ENCODE results near the gene STAT6.
A peak's percentile ranks its signal among the peaks of the same experiment; 100 is the strongest.

Gene STAT6

DNA sequence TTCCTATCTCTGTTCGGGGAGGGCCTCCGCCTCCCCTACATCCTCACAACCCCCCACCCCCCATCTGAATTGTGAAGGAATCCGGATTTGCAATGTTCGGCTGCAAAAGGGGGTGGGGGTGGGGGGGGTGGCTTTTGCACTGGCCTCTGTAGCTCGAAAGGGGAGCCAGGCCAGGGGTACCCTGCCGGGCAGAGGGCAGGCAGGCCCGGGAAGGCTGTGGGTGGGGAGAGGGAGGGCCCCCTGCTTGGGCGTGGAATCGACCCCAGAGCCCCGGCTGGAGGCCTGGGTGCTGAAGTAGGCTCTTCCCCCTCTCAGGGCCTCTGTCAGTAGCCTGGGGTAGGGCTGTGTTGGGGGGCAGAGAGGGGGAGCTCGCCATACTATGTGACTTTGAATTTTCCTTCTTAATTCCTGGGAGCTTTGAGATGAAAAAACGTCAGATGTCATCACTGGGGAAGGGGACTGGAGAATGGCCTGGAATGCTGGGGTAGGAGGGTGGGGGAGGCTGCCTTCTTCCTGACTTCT lies 18.2 kb upstream of the STAT6 start:
- TF ChIP-seq, protein P1, sequence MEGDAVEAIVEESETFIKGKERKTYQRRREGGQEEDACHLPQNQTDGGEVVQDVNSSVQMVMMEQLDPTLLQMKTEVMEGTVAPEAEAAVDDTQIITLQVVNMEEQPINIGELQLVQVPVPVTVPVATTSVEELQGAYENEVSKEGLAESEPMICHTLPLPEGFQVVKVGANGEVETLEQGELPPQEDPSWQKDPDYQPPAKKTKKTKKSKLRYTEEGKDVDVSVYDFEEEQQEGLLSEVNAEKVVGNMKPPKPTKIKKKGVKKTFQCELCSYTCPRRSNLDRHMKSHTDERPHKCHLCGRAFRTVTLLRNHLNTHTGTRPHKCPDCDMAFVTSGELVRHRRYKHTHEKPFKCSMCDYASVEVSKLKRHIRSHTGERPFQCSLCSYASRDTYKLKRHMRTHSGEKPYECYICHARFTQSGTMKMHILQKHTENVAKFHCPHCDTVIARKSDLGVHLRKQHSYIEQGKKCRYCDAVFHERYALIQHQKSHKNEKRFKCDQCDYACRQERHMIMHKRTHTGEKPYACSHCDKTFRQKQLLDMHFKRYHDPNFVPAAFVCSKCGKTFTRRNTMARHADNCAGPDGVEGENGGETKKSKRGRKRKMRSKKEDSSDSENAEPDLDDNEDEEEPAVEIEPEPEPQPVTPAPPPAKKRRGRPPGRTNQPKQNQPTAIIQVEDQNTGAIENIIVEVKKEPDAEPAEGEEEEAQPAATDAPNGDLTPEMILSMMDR (conservative IDR thresholded peaks at IDR 0.05): no peak
- peak overlapping the region; percentile 90; the same call in 1 of the 2 replicates for H3K27ac ChIP-seq

DNA sequence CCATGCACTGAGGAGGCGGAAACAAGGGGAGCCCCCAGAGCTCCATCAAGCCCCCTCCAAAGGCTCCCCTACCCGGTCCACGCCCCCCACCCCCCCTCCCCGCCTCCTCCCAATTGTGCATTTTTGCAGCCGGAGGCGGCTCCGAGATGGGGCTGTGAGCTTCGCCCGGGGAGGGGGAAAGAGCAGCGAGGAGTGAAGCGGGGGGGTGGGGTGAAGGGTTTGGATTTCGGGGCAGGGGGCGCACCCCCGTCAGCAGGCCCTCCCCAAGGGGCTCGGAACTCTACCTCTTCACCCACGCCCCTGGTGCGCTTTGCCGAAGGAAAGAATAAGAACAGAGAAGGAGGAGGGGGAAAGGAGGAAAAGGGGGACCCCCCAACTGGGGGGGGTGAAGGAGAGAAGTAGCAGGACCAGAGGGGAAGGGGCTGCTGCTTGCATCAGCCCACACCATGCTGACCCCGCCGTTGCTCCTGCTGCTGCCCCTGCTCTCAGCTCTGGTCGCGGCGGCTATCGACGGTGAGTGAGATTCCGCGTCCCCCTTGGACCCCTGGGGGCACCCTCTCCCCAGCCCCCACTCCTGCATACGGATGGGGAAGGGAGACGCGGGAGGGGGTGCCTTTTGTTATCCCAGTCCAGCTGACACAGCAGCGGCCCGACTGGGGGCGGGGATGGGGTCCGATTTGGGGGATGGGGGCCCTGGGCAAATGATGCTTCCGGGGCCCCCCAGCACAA lies 17.5 kb upstream of the STAT6 start:
- H3K27ac ChIP-seq: peak overlapping the region; percentile 90
- TF ChIP-seq, protein P1 (conservative IDR thresholded peaks at IDR 0.05): no peak

DNA sequence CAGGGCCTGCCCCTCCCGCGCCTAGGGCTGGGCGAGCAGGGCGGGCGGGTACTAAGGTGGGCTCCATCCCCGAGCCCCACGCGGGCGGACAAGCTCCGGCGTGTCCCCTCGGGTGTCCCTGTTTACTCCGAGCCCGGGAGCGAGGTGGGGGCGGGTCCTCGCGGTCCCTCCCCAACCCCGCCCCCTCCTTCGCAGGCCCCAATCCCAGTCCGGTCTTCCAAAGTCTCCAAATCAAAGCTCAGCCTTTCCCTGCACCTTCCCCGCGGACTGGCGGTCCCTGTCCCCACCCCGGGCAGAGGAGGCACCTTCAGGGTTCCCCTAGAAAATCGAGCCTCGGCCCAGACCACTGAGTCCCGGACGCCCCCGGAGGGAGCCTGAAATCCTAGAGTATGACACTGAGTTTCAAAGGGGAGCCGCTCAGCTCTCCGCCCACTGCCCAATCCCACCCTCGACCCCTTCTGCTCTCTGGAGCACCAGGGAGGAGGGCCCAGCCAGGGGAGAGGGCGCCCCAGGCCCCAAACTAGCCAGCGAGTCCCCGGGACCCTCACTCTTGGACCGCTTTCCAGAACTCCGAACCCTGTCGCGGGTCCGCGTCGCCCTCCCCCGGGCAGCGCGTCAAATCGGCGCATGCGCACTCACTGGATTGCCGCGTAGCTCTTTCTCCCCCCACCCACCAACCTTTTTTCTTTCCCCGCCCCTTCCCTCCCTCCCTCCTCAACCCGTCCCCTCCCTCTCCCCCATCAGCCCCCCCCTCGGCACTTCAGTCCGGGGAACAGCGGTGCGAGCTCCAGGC lies 16.8 kb upstream of the STAT6 start, which contains the start of gene LRP1:
TSS of gene LRP1 (plus strand) at position 758 of the 793 bp plus-strand sequence. CDS start 482 bp downstream, outside the sequence.
- H3K27ac ChIP-seq: peak within 1 kb of the TSS; percentile 90
- TF ChIP-seq, protein P1 (conservative IDR thresholded peaks at IDR 0.05): no peak

DNA sequence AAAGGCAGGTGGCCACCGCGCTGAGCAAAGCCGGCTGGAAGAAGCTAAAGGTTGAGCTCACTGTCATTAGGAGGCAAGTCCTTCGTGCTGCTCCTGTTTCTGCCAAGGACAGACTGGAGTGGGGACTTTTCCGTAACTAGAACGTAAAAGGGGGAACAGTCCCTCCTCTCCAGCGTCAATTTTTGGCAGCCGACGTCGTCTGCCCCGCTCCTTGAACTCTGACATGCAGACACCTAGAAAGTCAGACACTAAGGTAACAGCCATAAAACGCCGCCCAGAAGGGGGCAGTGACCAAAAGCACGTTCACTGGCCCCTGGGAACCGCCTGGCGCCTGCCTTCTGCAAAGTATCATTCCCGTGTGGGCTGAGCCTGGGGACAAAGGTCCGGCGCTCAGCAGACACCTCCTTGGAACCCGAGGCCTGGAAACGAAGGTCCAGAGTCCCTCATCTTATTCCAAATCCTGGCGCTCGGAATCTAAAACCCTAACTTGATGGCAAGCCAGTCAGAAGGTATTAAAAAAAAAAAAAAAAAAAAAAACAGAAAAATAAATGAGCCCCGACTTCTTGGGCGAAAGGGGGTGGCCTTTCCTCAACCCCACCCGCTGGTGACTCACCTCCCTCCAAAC lies 16.1 kb upstream of the STAT6 start:
- H3K27ac ChIP-seq: peak overlapping the region; percentile 90
- TF ChIP-seq, protein P1 (conservative IDR thresholded peaks at IDR 0.05): peak; percentile 59

DNA sequence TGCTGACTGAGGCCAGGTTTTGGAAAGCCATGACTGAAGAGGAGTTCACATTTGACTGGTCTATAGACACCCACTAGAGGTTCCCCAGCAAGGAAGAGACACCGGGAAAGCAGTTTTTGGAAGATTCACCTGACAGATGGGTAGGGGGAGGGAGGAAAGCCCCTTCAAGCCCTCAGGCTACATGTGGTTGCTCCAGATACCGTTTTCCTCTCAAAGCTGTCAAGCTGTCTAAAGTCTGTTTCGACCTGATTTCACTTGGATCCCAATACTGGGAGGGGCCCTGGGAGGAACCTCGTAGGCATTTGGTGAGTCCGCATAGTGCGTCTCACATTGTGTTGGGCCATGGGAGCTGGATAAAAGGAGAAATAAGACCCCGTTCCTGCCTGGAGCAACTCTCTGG lies 15.4 kb upstream of the STAT6 start:
- peak overlapping the region; percentile 90 for H3K27ac ChIP-seq
- TF ChIP-seq, protein P1 (conservative IDR thresholded peaks at IDR 0.05): no peak

DNA sequence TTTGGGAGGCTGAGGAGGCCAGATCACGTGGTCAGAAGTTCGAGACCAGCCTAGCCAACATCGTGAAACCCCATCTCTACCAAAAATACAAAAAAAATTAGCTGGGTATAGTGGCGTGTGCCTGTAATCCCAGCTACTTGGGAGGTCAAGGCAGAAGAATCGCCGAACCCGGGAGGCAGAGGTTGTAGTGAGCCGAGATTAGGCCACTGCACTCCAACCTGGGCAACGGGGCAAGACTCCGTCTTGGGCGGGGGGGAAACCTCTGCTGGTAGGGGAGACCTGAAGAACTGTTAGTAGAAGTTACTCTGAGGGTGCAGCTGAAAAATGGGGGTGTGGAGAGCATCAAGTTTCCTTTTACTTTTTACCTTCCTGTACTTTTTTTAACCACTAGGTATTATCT lies 14.9 kb upstream of the STAT6 start:
- no peak overlapping the region for H3K27ac ChIP-seq
- TF ChIP-seq, protein P1 (conservative IDR thresholded peaks at IDR 0.05): no peak
